ENCODE data around the gene TCF4.

Gene TCF4

DNA sequence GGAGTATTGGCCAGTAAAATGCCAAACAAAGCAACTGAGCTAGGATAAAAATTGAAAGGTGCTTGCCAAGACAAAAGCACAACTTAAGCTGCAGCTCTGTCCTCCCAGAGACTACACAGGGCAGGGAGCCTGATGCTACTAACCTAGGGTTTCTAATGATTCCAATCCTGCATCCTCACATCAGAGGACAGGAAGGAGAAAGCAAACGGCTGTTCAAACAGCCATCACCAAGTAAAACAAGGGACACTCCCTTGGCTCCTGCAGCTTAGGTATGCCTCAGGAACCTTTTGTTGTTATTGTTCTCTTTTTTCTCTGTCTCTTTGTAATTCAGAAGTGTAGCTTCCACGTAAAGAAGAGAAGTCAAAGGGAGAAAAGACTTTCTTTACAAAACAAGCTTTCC, 99.5 kb downstream of the TCF4 start:
- peak overlapping the region; percentile 95 for H3K27ac ChIP-seq (ENCODE audit: low read depth, low read length)
- peaks cover 62% of the 10 kb centered on the region for H3K4me1 ChIP-seq (ENCODE audit: control insufficient read depth, insufficient read depth, low read length)
- peak overlapping the region; percentile 41 for H3K4me3 ChIP-seq (ENCODE audit: low read depth, low read length)
- H3K9me3 ChIP-seq (ENCODE audit: control insufficient read depth, insufficient read depth, low read length) = no peaks in the 10 kb centered on the region
- H3K27me3 ChIP-seq (ENCODE audit: control insufficient read depth, insufficient read depth, low read length) = no peaks in the 10 kb centered on the region
- no peak overlapping the region for H3K9ac ChIP-seq (ENCODE audit: low read depth, low read length)
- no peaks in the 10 kb centered on the region for H3K36me3 ChIP-seq (ENCODE audit: control insufficient read depth, insufficient read depth, low read length)

DNA sequence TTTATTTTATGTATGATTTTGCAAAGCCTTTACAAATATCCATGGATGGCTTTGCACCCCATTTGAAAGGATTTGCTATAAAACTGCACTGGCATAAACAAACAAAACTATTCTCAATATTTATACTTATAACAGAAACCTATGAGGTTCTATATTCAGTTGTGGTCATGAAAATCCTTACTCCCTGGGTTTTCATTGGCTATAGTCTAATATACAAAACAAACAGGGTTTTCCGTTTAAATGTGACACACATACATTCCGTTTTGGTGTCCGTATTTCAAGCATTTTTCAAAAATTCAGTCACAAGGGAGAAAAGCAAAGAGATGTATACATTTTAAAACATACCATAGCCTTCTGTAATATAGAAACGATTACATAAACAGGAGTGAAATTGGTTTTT, 100.0 kb downstream of the TCF4 start:
- peak overlapping the region; percentile 95 for H3K27ac ChIP-seq (ENCODE audit: low read depth, low read length)
- H3K9me3 ChIP-seq (ENCODE audit: control insufficient read depth, insufficient read depth, low read length) = no peaks in the 10 kb centered on the region
- no peak overlapping the region for H3K9ac ChIP-seq (ENCODE audit: low read depth, low read length)
- H3K36me3 ChIP-seq (ENCODE audit: control insufficient read depth, insufficient read depth, low read length) = peaks cover under 1% of the 10 kb centered on the region; the same call in 1 of the 2 replicates
- peaks cover 62% of the 10 kb centered on the region for H3K4me1 ChIP-seq (ENCODE audit: control insufficient read depth, insufficient read depth, low read length)
- H3K4me3 ChIP-seq (ENCODE audit: low read depth, low read length) = no peak overlapping the region
- H3K27me3 ChIP-seq (ENCODE audit: control insufficient read depth, insufficient read depth, low read length) = no peaks in the 10 kb centered on the region

- H3K4me3 ChIP-seq (ENCODE audit: low read depth, low read length) = no peak overlapping the region
- H3K27me3 ChIP-seq (ENCODE audit: control insufficient read depth, insufficient read depth, low read length) = no peaks in the 10 kb centered on the region
- peaks cover 53% of the 10 kb centered on the region for H3K4me1 ChIP-seq (ENCODE audit: control insufficient read depth, insufficient read depth, low read length)
- H3K9me3 ChIP-seq (ENCODE audit: control insufficient read depth, insufficient read depth, low read length) = no peaks in the 10 kb centered on the region
- H3K9ac ChIP-seq (ENCODE audit: low read depth, low read length) = no peak overlapping the region
- H3K36me3 ChIP-seq (ENCODE audit: control insufficient read depth, insufficient read depth, low read length) = peaks cover 3% of the 10 kb centered on the region; the same call in 1 of the 2 replicates
- no peak overlapping the region for H3K27ac ChIP-seq (ENCODE audit: low read depth, low read length)
Observed at GRCh38 chr18:55486936-55487335, 101.1 kb downstream of the TCF4 start.

GRCh38 chr18:55485666-55486065, 102.3 kb downstream of the TCF4 start:
- no peak overlapping the region for H3K4me3 ChIP-seq (ENCODE audit: low read depth, low read length)
- H3K9ac ChIP-seq (ENCODE audit: low read depth, low read length) = no peak overlapping the region
- H3K27me3 ChIP-seq (ENCODE audit: control insufficient read depth, insufficient read depth, low read length) = no peaks in the 10 kb centered on the region
- H3K36me3 ChIP-seq (ENCODE audit: control insufficient read depth, insufficient read depth, low read length) = peaks cover 3% of the 10 kb centered on the region; the same call in 1 of the 2 replicates
- H3K4me1 ChIP-seq (ENCODE audit: control insufficient read depth, insufficient read depth, low read length) = peaks cover 46% of the 10 kb centered on the region
- no peak overlapping the region for H3K27ac ChIP-seq (ENCODE audit: low read depth, low read length)
- H3K9me3 ChIP-seq (ENCODE audit: control insufficient read depth, insufficient read depth, low read length) = no peaks in the 10 kb centered on the region

DNA sequence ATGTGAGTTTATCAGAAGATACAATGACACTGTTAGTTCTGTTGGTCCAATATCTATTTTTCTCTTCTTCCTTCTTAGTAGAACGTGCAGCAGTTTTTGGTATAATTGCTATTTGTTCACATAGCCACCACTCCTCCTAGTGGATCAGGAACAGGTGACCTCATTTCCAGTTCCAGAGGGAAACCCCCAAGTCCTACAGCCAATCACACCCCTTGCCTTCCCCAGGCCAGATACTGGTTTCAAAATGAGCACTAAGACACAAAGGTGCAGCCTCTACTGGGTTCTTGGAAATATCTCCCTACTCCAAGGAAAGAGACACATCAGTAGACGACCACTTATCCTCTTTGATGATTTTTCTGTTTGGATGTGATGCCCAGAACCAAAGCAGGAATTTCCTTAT, 103.2 kb downstream of the TCF4 start:
- Histone ChIP-seq H3K36me3 (ENCODE audit: control insufficient read depth, insufficient read depth, low read length) (peaks cover 3% of the 10 kb centered on the region; the same call in 1 of the 2 replicates), H3K4me1 (ENCODE audit: control insufficient read depth, insufficient read depth, low read length) (peaks cover 42% of the 10 kb centered on the region), H3K9ac (ENCODE audit: low read depth, low read length) (no peak overlapping the region), H3K27me3 (ENCODE audit: control insufficient read depth, insufficient read depth, low read length) (no peaks in the 10 kb centered on the region), H3K4me3 (ENCODE audit: low read depth, low read length) (no peak overlapping the region), H3K27ac (ENCODE audit: low read depth, low read length) (no peak overlapping the region), H3K9me3 (ENCODE audit: control insufficient read depth, insufficient read depth, low read length) (no peaks in the 10 kb centered on the region)

- H3K9ac ChIP-seq (ENCODE audit: low read depth, low read length) = no peak overlapping the region
- peaks cover 36% of the 10 kb centered on the region for H3K4me1 ChIP-seq (ENCODE audit: control insufficient read depth, insufficient read depth, low read length)
- no peak overlapping the region for H3K4me3 ChIP-seq (ENCODE audit: low read depth, low read length)
- no peak overlapping the region for H3K27ac ChIP-seq (ENCODE audit: low read depth, low read length)
- H3K9me3 ChIP-seq (ENCODE audit: control insufficient read depth, insufficient read depth, low read length) = no peaks in the 10 kb centered on the region
- H3K27me3 ChIP-seq (ENCODE audit: control insufficient read depth, insufficient read depth, low read length) = no peaks in the 10 kb centered on the region
- peaks cover 3% of the 10 kb centered on the region; the same call in 1 of the 2 replicates for H3K36me3 ChIP-seq (ENCODE audit: control insufficient read depth, insufficient read depth, low read length)
Observed at GRCh38 chr18:55483266-55483871, 104.6 kb downstream of the TCF4 start.

GRCh38 chr18:55479656-55480420, 108.2 kb downstream of the TCF4 start:
- H3K4me1 ChIP-seq (ENCODE audit: control insufficient read depth, insufficient read depth, low read length) = peaks cover 16% of the 10 kb centered on the region
- H3K9me3 ChIP-seq (ENCODE audit: control insufficient read depth, insufficient read depth, low read length) = no peaks in the 10 kb centered on the region
- H3K36me3 ChIP-seq (ENCODE audit: control insufficient read depth, insufficient read depth, low read length) = peaks cover 3% of the 10 kb centered on the region; the same call in 1 of the 2 replicates
- no peak overlapping the region for H3K9ac ChIP-seq (ENCODE audit: low read depth, low read length)
- no peaks in the 10 kb centered on the region for H3K27me3 ChIP-seq (ENCODE audit: control insufficient read depth, insufficient read depth, low read length)
- H3K4me3 ChIP-seq (ENCODE audit: low read depth, low read length) = no peak overlapping the region
- no peak overlapping the region for H3K27ac ChIP-seq (ENCODE audit: low read depth, low read length)

DNA sequence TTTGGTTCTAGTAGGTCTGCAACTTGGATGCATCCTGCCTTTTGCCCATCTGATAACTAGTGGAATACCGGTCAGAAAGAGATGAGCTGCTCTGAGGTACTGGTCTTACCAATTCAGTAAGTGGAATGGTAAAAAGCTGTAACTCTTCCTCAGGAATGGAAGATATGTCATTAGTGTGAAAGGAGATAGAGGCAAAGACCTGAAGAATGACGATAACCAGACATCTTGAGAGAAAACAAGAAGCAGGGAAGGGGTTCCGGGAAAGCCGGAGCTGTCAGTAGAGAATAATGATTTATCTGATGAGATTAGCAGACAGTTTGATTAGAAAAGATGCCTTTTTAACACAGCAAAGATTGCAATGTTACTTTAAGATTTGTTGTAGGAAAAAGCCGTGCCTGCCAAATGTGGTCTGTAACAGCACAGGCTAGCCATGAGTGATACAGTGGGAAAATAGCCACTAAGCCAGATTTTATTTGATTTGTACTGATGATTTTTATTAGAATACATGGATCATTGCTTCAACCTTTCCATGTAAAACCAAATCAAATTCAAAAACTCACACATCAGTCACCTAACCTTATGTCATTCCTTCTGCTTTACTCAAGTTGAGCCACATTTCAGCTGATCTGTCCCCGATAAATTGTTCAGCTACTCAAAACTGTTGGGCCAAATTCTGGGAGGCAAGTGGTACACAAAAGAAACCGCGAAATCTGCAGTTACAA, 110.0 kb downstream of the TCF4 start:
- Histone ChIP-seq H3K36me3 (ENCODE audit: control insufficient read depth, insufficient read depth, low read length) (peaks cover 2% of the 10 kb centered on the region; the same call in 1 of the 2 replicates), H3K27ac (ENCODE audit: low read depth, low read length) (peak overlapping the region; percentile 1), H3K9me3 (ENCODE audit: control insufficient read depth, insufficient read depth, low read length) (no peaks in the 10 kb centered on the region), H3K4me3 (ENCODE audit: low read depth, low read length) (no peak overlapping the region), H3K27me3 (ENCODE audit: control insufficient read depth, insufficient read depth, low read length) (no peaks in the 10 kb centered on the region), H3K9ac (ENCODE audit: low read depth, low read length) (no peak overlapping the region), H3K4me1 (ENCODE audit: control insufficient read depth, insufficient read depth, low read length) (peaks cover 25% of the 10 kb centered on the region)

DNA sequence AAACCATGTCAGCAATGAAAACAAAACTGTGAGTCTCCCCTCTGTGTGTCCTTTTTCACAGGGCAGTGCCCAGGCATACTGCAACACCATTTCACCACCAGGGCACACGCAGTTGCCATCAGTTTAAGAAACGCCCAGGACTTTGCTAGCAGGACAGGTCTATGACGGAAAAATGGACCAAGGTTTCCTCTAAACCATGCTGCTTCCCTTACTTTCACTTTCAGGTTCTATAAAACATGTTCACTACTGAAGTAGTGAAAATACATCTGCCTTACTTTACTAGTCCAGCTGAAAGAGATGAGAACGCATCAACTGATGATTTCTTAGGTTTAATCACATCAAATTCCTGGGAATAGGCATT, 110.5 kb downstream of the TCF4 start:
- Histone ChIP-seq H3K27ac (ENCODE audit: low read depth, low read length) (no peak overlapping the region), H3K9me3 (ENCODE audit: control insufficient read depth, insufficient read depth, low read length) (no peaks in the 10 kb centered on the region), H3K9ac (ENCODE audit: low read depth, low read length) (no peak overlapping the region), H3K36me3 (ENCODE audit: control insufficient read depth, insufficient read depth, low read length) (no peaks in the 10 kb centered on the region), H3K27me3 (ENCODE audit: control insufficient read depth, insufficient read depth, low read length) (no peaks in the 10 kb centered on the region), H3K4me3 (ENCODE audit: low read depth, low read length) (no peak overlapping the region), H3K4me1 (ENCODE audit: control insufficient read depth, insufficient read depth, low read length) (peaks cover 30% of the 10 kb centered on the region)

- Histone ChIP-seq H3K9me3 (ENCODE audit: control insufficient read depth, insufficient read depth, low read length) (no peaks in the 10 kb centered on the region), H3K4me1 (ENCODE audit: control insufficient read depth, insufficient read depth, low read length) (peaks cover 34% of the 10 kb centered on the region), H3K36me3 (ENCODE audit: control insufficient read depth, insufficient read depth, low read length) (no peaks in the 10 kb centered on the region)
Observed at GRCh38 chr18:55475916-55476315, 112.1 kb downstream of the TCF4 start.

GRCh38 chr18:55475467-55475866, 112.5 kb downstream of the TCF4 start:
- no peak overlapping the region for H3K27ac ChIP-seq (ENCODE audit: low read depth, low read length)
- no peaks in the 10 kb centered on the region for H3K9me3 ChIP-seq (ENCODE audit: control insufficient read depth, insufficient read depth, low read length)
- no peaks in the 10 kb centered on the region for H3K27me3 ChIP-seq (ENCODE audit: control insufficient read depth, insufficient read depth, low read length)
- H3K4me1 ChIP-seq (ENCODE audit: control insufficient read depth, insufficient read depth, low read length) = peaks cover 34% of the 10 kb centered on the region
- no peak overlapping the region for H3K9ac ChIP-seq (ENCODE audit: low read depth, low read length)
- no peaks in the 10 kb centered on the region for H3K36me3 ChIP-seq (ENCODE audit: control insufficient read depth, insufficient read depth, low read length)
- no peak overlapping the region for H3K4me3 ChIP-seq (ENCODE audit: low read depth, low read length)

More at GRCh38 chr18:55475916-55476315, 112.1 kb downstream of the TCF4 start:
- H3K9ac ChIP-seq (ENCODE audit: low read depth, low read length) = no peak overlapping the region
- no peaks in the 10 kb centered on the region for H3K27me3 ChIP-seq (ENCODE audit: control insufficient read depth, insufficient read depth, low read length)
- no peak overlapping the region for H3K27ac ChIP-seq (ENCODE audit: low read depth, low read length)
- H3K4me3 ChIP-seq (ENCODE audit: low read depth, low read length) = no peak overlapping the region
